ENCODE data around the gene FABP2.

DNA sequence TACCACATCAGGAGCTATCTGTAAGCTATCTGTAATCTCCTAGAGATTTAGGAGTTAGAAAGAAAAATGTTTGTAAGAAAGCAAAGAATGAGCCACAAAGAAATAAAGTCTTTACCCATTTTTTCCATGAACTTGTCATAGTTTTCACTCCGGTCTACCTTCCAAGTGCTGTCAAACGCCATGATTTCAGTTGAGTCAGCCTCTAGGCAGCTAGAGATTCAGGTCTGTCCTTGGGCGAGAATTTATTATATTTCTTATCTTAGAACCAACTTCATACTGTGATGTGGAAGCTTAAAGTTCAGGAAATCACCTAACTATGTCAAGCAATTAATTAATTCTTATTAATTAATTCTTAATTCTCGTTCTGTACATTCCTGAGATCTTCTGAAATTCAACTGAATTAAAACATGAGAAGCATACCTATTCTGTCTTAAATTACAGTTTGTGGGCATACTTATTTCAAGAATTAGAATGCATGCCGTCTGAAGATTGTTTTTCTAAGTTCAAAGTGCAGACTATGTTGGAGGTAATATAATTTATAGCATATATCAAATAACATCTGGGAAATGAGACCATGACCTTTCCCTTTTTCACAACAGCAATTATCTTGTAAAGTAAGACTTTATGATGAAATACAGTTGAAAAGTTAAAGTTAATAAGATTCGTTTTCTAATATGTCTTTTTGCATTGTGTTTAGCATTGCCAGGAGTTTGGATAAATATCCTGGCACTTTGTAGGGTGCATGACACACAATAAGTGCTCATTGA is at the start of gene FABP2:
- TF ChIP-seq, protein P1, sequence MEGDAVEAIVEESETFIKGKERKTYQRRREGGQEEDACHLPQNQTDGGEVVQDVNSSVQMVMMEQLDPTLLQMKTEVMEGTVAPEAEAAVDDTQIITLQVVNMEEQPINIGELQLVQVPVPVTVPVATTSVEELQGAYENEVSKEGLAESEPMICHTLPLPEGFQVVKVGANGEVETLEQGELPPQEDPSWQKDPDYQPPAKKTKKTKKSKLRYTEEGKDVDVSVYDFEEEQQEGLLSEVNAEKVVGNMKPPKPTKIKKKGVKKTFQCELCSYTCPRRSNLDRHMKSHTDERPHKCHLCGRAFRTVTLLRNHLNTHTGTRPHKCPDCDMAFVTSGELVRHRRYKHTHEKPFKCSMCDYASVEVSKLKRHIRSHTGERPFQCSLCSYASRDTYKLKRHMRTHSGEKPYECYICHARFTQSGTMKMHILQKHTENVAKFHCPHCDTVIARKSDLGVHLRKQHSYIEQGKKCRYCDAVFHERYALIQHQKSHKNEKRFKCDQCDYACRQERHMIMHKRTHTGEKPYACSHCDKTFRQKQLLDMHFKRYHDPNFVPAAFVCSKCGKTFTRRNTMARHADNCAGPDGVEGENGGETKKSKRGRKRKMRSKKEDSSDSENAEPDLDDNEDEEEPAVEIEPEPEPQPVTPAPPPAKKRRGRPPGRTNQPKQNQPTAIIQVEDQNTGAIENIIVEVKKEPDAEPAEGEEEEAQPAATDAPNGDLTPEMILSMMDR (IDR thresholded peaks at IDR 0.05): no peak
- no peak for TF ChIP-seq POLR2A (IDR thresholded peaks at IDR 0.05)
- TF ChIP-seq EP300 (IDR thresholded peaks at IDR 0.05): no peak
- TF ChIP-seq POLR2AphosphoS5 (IDR thresholded peaks at IDR 0.05): no peak
